Measurements from ENCODE around the gene CCDC18. TPM values are rescaled to one million over a fixed set of nuclear protein-coding genes. Genes with fewer than 3 reads are reported as not detected.

CCDC18 gene
- total RNA-seq, 1 experiment from 2014 or later: 7.1 TPM

DNA sequence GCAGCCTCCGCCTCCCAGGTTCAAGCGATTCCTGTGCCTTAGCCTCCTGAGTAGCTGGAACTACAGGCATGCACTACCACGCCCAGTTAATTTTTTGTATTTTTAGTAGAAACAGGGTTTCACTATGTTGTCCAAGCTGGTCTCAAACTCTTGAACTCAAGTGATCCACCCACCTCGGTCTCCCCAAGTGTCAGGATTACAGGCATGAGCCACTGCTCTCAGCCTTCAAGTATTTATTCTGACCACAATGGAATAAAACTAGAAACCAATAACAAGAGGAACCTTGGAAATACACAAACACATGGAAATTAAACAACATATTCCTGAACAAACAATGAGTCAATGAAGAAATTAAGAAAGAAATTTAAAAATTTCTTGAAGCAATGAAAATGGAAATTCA lies 132.5 kb downstream of the CCDC18 start:
- intact Hi-C loops (cut with micrococcal nuclease; ENCODE audit: unreplicated experiment): no loop called here
- H3K27ac Mint-ChIP-seq (ENCODE audit: unreplicated experiment): no peak overlapping the region
- H3K4me3 Mint-ChIP-seq (ENCODE audit: unreplicated experiment): no peak overlapping the region
- Histone ChIP-seq H3K4me1 (no peaks in the 10 kb centered on the region), H3K9me3 (no peaks in the 10 kb centered on the region), H3K4me3 (ENCODE audit: low read depth, low read length) (no peak overlapping the region), H3K36me3 (ENCODE audit: control insufficient read depth, insufficient read depth, low read length) (no peaks in the 10 kb centered on the region), H3K27me3 (replicated peaks; ENCODE audit: control insufficient read depth, insufficient read depth, low read length) (no peaks in the 10 kb centered on the region)
- H3K4me1 Mint-ChIP-seq (ENCODE audit: low read depth, unreplicated experiment): no peaks in the 10 kb centered on the region
- no peak for TF ChIP-seq CTCF (IDR thresholded peaks at IDR 0.05; ENCODE audit: insufficient read depth in 1 of 2, low read depth in 1 of 2, low read length in 1 of 2, severe bottlenecking in 1 of 2, unreplicated experiment in 1 of 2)
- no peak for DNase-seq
- BruUV-seq (replicated peaks): no TSS peak
- ChIA-PET CTCF (no interaction called here), POLR2A (no interaction called here)
- H3K27me3 Mint-ChIP-seq (ENCODE audit: insufficient read depth, unreplicated experiment): no peaks in the 10 kb centered on the region
- no peaks in the 10 kb centered on the region for H3K36me3 Mint-ChIP-seq (ENCODE audit: insufficient read depth, unreplicated experiment)
- H3K9me3 Mint-ChIP-seq (ENCODE audit: unreplicated experiment): peaks cover 9% of the 10 kb centered on the region

GRCh38 chr1:93317207-93317606 lies 136.7 kb downstream of the CCDC18 start:
- Histone ChIP-seq H3K4me3 (ENCODE audit: low read depth, low read length) (no peak overlapping the region), H3K9me3 (no peaks in the 10 kb centered on the region), H3K36me3 (ENCODE audit: control insufficient read depth, insufficient read depth, low read length) (no peaks in the 10 kb centered on the region), H3K27me3 (replicated peaks; ENCODE audit: control insufficient read depth, insufficient read depth, low read length) (no peaks in the 10 kb centered on the region), H3K4me1 (peaks cover 6% of the 10 kb centered on the region)
- TF ChIP-seq CTCF (IDR thresholded peaks at IDR 0.05; ENCODE audit: insufficient read depth in 1 of 2, low read depth in 1 of 2, low read length in 1 of 2, severe bottlenecking in 1 of 2, unreplicated experiment in 1 of 2): no peak
- no peak for DNase-seq
- BruUV-seq (replicated peaks): no TSS peak
- Mint-ChIP-seq H3K4me1 (ENCODE audit: low read depth, unreplicated experiment) (no peaks in the 10 kb centered on the region), H3K27ac (ENCODE audit: unreplicated experiment) (no peak overlapping the region), H3K27me3 (ENCODE audit: insufficient read depth, unreplicated experiment) (no peaks in the 10 kb centered on the region), H3K4me3 (ENCODE audit: unreplicated experiment) (no peak overlapping the region), H3K36me3 (ENCODE audit: insufficient read depth, unreplicated experiment) (no peaks in the 10 kb centered on the region), H3K9me3 (ENCODE audit: unreplicated experiment) (no peaks in the 10 kb centered on the region)
- POLR2A ChIA-PET: no interaction called here
- CTCF ChIA-PET: no interaction called here
- intact Hi-C loops (cut with micrococcal nuclease; ENCODE audit: unreplicated experiment): no loop called here

DNA sequence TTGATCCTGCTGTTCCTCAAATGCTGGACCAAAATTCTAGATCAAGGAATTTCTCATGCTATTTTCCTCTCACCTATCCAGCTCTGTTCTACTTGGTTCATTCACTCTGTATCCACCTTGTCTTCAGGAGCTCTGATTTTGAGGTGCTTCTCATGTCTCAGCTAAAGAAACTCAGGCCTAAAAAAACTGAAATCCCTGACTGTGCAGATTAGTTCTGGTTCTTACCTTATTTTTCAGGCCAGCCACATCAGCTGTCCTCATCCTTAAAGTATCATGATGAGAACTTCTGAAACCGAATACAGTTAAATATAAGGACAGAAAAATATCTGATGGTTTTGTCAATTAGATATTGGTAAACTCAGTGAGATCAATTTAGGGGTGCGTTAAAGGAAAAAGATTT lies 137.4 kb downstream of the CCDC18 start:
- no peak overlapping the region for H3K4me3 ChIP-seq (ENCODE audit: low read depth, low read length)
- H3K36me3 Mint-ChIP-seq (ENCODE audit: insufficient read depth, unreplicated experiment): no peaks in the 10 kb centered on the region
- peaks cover 12% of the 10 kb centered on the region for H3K4me1 ChIP-seq
- BruUV-seq (replicated peaks): no TSS peak
- H3K36me3 ChIP-seq (ENCODE audit: control insufficient read depth, insufficient read depth, low read length): no peaks in the 10 kb centered on the region
- no peaks in the 10 kb centered on the region for H3K4me1 Mint-ChIP-seq (ENCODE audit: low read depth, unreplicated experiment)
- no peak for DNase-seq
- no peak overlapping the region for H3K4me3 Mint-ChIP-seq (ENCODE audit: unreplicated experiment)
- intact Hi-C loops (cut with micrococcal nuclease; ENCODE audit: unreplicated experiment): no loop called here
- POLR2A ChIA-PET: interaction anchor here (0.6 kb wide), 1 partner anchor 13 kb away, joined by 3 read pairs; no protein-coding TSS in a partner anchor
- no peak overlapping the region for H3K27ac Mint-ChIP-seq (ENCODE audit: unreplicated experiment)
- CTCF ChIA-PET: no interaction called here
- H3K27me3 Mint-ChIP-seq (ENCODE audit: insufficient read depth, unreplicated experiment): no peaks in the 10 kb centered on the region
- no peaks in the 10 kb centered on the region for H3K27me3 ChIP-seq (replicated peaks; ENCODE audit: control insufficient read depth, insufficient read depth, low read length)
- no peak for TF ChIP-seq CTCF (IDR thresholded peaks at IDR 0.05; ENCODE audit: insufficient read depth in 1 of 2, low read depth in 1 of 2, low read length in 1 of 2, severe bottlenecking in 1 of 2, unreplicated experiment in 1 of 2)
- no peaks in the 10 kb centered on the region for H3K9me3 ChIP-seq
- H3K9me3 Mint-ChIP-seq (ENCODE audit: unreplicated experiment): no peaks in the 10 kb centered on the region

Measured in Caco-2 (cell line).